Breast epithelium (tissue), 4 donors: ENCODE measurements around the gene PSMD1. TPM values are rescaled to one million over a fixed set of nuclear protein-coding genes. Genes with fewer than 3 reads are reported as not detected.

ENCODE experiments used
- DNase-seq, 2 donors: peaks; one replicate each; pipeline ENCODE4 v3.0.0-alpha.2; 2019; ENCODE audit warnings: low spot score in 2 of 2
- H3K27ac ChIP-seq, 2 donors: fragments of 200-600 bp; sonication (generic) in 1 of 2; one replicate each; pipeline ENCODE4 v1.5.1; 2016 to 2019; ENCODE audit warnings: mild to moderate bottlenecking in 1 of 2
- H3K27me3 ChIP-seq, 2 donors: fragments of 200-600 bp; sonication (generic) in 1 of 2; one replicate each; pipeline versions ENCODE4 v1.5.1 to v1.6.0; 2017 to 2019; ENCODE audit warnings: control low read depth in 1 of 2, mild to moderate bottlenecking in 1 of 2
- H3K36me3 ChIP-seq: fragments of 200-600 bp; one replicate; pipeline ENCODE4 v1.5.1; 2019
- H3K4me1 ChIP-seq, 2 donors: fragments of 200-600 bp; sonication (generic); one replicate each; pipeline ENCODE4 v1.5.1; 2016 to 2019; ENCODE audit warnings: control low read depth in 1 of 2
- H3K4me3 ChIP-seq, 3 donors: fragments of 200-600 bp; sonication (generic); 1 replicate in 2 of 3; 2 replicates in 1 of 3; pipeline ENCODE4 v1.5.1; 2016 to 2019; ENCODE audit warnings: mild to moderate bottlenecking in 3 of 3, moderate library complexity in 2 of 3
- H3K9me3 ChIP-seq, 2 donors: fragments of 200-600 bp; sonication (generic) in 1 of 2; one replicate each; pipeline ENCODE4 v1.5.1; 2016 to 2019; ENCODE audit warnings: control low read depth in 1 of 2
- POLR2A ChIP-seq: fragments of 450-650 bp; IDR thresholded peaks from one replicate; pipeline ENCODE4 v1.6.1; 2016; ENCODE audit warnings: antibody characterized with exemption, mild to moderate bottlenecking, moderate library complexity
- POLR2AphosphoS5 ChIP-seq, 3 donors: sonication (generic); formaldehyde crosslinking; IDR thresholded peaks; one replicate each; pipeline ENCODE4 v1.6.1; 2017; ENCODE audit warnings: antibody characterized with exemption in 3 of 3
- intact Hi-C: fragments of 100-400 bp; cut with DNase I; formaldehyde crosslinking; loops from one replicate; pipeline ENCODE4 v1.15.1; 2023; ENCODE audit warnings: low total_unique reads
- total RNA-seq, 3 donors: library from RNA; depleted of rRNA; stranded (reverse); fragments of >200 nt; gene quantifications; one replicate each; pipeline ENCODE4 v1.1.0, GENCODE V29; 2016
- TF ChIP-seq, protein P1 (sequence below), 3 donors: fragments of 450-650 bp; IDR thresholded peaks; one replicate each; pipeline ENCODE4 v1.5.1; 2016 to 2017; ENCODE audit warnings: antibody characterized with exemption in 3 of 3, mild to moderate bottlenecking in 3 of 3, moderate library complexity in 3 of 3

Gene PSMD1
- total RNA-seq, 3 donors from 2014 or later = 63.8 to 73.0 (median 69.2) TPM

DNA sequence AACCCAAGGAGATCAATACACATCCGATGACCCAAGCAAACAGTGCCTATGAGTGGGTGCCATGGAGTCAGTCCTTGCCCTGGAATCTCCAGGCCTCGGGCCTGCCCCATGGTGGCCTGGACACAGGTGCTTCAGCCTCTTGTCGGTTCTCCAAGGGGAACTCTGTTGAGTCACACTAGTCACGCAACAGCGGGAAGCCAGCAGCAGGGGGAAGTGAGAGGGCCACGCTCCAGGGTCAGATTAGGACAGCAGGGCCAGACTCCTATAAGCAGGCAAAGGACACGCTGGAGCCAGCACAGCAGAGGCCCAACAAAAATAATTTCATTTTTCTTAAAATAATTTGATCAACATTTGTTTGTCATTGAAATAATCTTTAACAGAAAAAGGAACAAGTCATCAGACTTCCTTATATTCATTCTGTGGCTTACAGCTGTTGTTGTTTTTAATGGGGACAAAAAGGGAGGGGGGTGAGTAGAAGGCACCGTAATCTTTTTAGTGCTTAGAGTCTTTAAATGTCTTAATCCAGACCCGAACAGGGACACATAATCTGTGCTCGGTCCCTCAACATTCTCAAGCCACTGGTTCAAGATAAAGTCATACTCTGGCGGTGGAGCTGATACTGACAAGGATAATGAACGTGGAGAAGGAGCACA lies 125.3 kb downstream of the PSMD1 start:
- Histone ChIP-seq H3K4me3 (no peak overlapping the region), H3K27ac (peak overlapping the region; percentile 14 to 62), H3K9me3 (no peaks in the 10 kb centered on the region), H3K4me1 (peaks cover 0 to 3% of the 10 kb centered on the region in 2 donors), H3K27me3 (no peaks in the 10 kb centered on the region), H3K36me3 (no peaks in the 10 kb centered on the region)
- TF ChIP-seq, protein P1, sequence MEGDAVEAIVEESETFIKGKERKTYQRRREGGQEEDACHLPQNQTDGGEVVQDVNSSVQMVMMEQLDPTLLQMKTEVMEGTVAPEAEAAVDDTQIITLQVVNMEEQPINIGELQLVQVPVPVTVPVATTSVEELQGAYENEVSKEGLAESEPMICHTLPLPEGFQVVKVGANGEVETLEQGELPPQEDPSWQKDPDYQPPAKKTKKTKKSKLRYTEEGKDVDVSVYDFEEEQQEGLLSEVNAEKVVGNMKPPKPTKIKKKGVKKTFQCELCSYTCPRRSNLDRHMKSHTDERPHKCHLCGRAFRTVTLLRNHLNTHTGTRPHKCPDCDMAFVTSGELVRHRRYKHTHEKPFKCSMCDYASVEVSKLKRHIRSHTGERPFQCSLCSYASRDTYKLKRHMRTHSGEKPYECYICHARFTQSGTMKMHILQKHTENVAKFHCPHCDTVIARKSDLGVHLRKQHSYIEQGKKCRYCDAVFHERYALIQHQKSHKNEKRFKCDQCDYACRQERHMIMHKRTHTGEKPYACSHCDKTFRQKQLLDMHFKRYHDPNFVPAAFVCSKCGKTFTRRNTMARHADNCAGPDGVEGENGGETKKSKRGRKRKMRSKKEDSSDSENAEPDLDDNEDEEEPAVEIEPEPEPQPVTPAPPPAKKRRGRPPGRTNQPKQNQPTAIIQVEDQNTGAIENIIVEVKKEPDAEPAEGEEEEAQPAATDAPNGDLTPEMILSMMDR (IDR thresholded peaks at IDR 0.05) = peak in 1 of 3 donors; percentile 9
- TF ChIP-seq POLR2A = no peak
- DNase-seq = no peak
- intact Hi-C loops = no loop called here

DNA sequence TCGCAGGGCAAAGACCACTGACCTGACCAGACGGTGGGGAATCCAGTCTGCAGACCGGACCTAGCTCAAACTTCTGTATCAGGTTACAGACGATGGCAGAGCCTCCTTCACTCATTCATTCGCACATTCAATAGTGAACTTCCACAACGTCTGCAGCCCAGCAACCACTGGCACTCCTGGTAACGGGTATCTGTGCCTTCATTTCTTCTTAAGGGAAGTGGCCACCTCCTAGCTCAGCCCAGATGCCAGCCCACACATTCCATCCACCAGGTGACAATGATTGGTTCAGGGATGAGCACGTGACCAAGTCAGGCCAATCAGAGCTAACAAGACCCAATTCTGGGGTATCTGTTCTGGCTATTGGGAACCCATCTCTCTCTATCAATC lies 125.8 kb downstream of the PSMD1 start:
- no peaks in the 10 kb centered on the region for H3K9me3 ChIP-seq
- H3K27ac ChIP-seq = peak overlapping the region; percentile 14 to 62
- H3K4me1 ChIP-seq = peaks cover 0 to 3% of the 10 kb centered on the region in 2 donors
- intact Hi-C loops = no loop called here
- TF ChIP-seq POLR2A = no peak
- TF ChIP-seq POLR2AphosphoS5 (IDR thresholded peaks at IDR 0.05) = no peak
- TF ChIP-seq, protein P1 (IDR thresholded peaks at IDR 0.05) = no peak
- DNase-seq = no peak
- no peak overlapping the region for H3K4me3 ChIP-seq
- no peaks in the 10 kb centered on the region for H3K36me3 ChIP-seq
- no peaks in the 10 kb centered on the region for H3K27me3 ChIP-seq

DNA sequence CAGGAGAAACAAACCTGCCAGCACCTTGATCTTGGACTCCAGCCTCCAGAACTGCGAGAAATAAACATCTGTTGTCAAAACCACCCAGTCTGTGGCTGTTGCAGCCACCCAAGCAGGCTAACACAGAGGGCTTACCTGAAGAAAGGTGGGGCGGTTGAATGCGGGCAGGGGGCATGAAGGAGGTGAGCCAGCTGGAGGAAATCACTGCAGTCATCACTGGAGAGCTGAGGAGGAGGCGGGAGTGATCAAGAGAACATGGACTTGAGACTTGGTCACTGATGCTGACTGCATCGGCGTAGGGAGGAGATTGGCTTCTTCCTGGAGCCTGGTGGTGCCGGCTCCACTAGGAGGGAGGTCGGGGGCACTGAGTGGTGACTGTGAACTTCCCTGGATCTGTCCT lies 127.2 kb downstream of the PSMD1 start:
- Histone ChIP-seq H3K36me3 (no peaks in the 10 kb centered on the region), H3K9me3 (no peaks in the 10 kb centered on the region), H3K27me3 (no peaks in the 10 kb centered on the region), H3K4me3 (no peak overlapping the region), H3K4me1 (peaks cover 0 to 3% of the 10 kb centered on the region in 2 donors), H3K27ac (no peak overlapping the region)
- TF ChIP-seq POLR2AphosphoS5 (IDR thresholded peaks at IDR 0.05) (no peak), POLR2A (no peak)
- TF ChIP-seq, protein P1 (IDR thresholded peaks at IDR 0.05) = no peak
- DNase-seq = no peak
- intact Hi-C loops = no loop called here

DNA sequence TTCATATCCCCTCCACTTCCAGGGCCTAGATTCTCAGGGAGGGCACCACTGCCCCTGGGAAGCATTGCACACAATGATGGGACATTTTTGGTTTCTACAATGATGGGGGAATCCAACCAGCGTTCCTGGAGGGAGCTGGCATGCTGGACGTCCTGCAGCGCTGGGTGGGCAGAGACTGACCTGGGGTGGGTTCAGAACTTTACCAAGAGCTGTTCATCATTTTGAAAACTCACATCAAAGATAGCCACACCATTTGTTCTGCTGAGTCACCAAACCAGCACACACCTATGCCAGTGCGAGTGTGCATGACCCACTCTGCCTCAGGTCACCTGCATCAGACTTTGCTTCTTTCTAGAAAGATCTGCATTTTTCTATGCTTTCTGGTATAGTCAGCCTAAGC lies 127.7 kb downstream of the PSMD1 start:
- Histone ChIP-seq H3K4me1 (peaks cover 0 to 3% of the 10 kb centered on the region in 2 donors), H3K9me3 (no peaks in the 10 kb centered on the region), H3K4me3 (no peak overlapping the region), H3K27me3 (no peaks in the 10 kb centered on the region), H3K27ac (no peak overlapping the region), H3K36me3 (no peaks in the 10 kb centered on the region)
- intact Hi-C loops = no loop called here
- TF ChIP-seq POLR2A (no peak), POLR2AphosphoS5 (IDR thresholded peaks at IDR 0.05) (no peak)
- TF ChIP-seq, protein P1 (IDR thresholded peaks at IDR 0.05) = no peak
- DNase-seq = no peak

DNA sequence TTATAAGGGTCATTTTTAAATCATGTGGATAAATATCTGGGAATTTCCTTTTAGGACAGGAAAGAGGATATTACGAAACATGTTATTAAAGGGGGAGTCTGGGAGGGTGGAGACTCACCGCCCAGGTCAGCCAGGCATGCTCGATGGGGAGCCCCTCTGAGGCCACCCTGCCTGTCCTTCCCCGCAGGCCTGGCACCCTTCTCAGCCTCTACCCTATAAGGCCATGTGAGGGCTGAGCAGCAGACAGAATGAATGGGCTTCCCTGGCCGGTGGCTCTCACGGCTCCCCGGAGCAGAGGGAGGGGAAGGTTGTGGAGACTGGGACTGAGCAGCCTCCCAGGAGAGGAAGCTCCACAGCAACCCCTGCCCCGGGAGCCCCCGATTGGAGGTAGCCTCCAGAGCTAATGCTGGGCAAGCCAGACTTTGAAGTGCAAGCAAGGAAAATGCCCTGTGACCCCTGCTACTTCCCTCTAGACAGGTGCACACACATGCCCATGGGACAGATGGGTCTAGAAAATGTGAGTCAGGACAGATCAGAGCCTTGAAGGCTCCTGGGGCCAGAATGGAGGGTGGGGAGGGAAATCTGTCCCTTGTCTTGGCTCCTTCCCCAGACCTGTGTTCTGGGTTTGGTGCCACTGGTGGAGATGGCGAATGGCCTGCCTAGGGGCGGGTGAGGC lies 128.5 kb downstream of the PSMD1 start:
- intact Hi-C loops = no loop called here
- peak overlapping the region in 1 of 2 donors; percentile 69 for H3K27ac ChIP-seq
- H3K4me1 ChIP-seq = peaks cover 0 to 3% of the 10 kb centered on the region in 2 donors
- H3K9me3 ChIP-seq = no peaks in the 10 kb centered on the region
- no peaks in the 10 kb centered on the region for H3K36me3 ChIP-seq
- DNase-seq = no peak
- no peaks in the 10 kb centered on the region for H3K27me3 ChIP-seq
- TF ChIP-seq POLR2A = no peak
- no peak for TF ChIP-seq POLR2AphosphoS5 (IDR thresholded peaks at IDR 0.05)
- TF ChIP-seq, protein P1 (IDR thresholded peaks at IDR 0.05) = no peak
- H3K4me3 ChIP-seq = no peak overlapping the region
